Measurements from ENCODE around the gene RASL11B. TPM values are rescaled to one million over a fixed set of nuclear protein-coding genes. Genes with fewer than 3 reads are reported as not detected.

The RASL11B gene
- total and polyA plus RNA-seq, 2 donors (not counting 3 experiments of a cell fraction or from before 2014, with no cell fraction given): 0.83 TPM; not detected in 1

- TF ChIP-seq FOS (IDR thresholded peaks at IDR 0.05; ENCODE audit: borderline replicate concordance, insufficient read depth, low read length) (no peak), EZH2 (IDR thresholded peaks at IDR 0.05; ENCODE audit: borderline replicate concordance, low read depth, low read length, severe bottlenecking) (no peak), GATA2 (IDR thresholded peaks at IDR 0.05; ENCODE audit: insufficient read depth, insufficient read length, low read depth, low read length) (no peak), MAX (IDR thresholded peaks at IDR 0.05; ENCODE audit: insufficient read depth, insufficient read length) (no peak), CTCF (IDR thresholded peaks at IDR 0.05; ENCODE audit: extremely low read depth in 1 of 2, insufficient read depth in 1 of 2, low read depth in 1 of 2, low read length in 2 of 2) (no peak), JUN (IDR thresholded peaks at IDR 0.05; ENCODE audit: borderline replicate concordance, insufficient read depth, insufficient read length, low read depth) (no peak), POLR2A (IDR thresholded peaks at IDR 0.05; ENCODE audit: low read depth, low read length) (no peak), POLR2AphosphoS5 (IDR thresholded peaks at IDR 0.05; ENCODE audit: insufficient read depth, low read depth, low read length) (no peak), MYC (IDR thresholded peaks at IDR 0.05; ENCODE audit: low read depth, low read length) (no peak)
- DNase-seq (ENCODE audit: low read depth, low spot score): no peak
- BruUV-seq (replicated peaks): no TSS peak
- FAIRE-seq: no peak
- Histone ChIP-seq H2AFZ (ENCODE audit: low read depth, low read length) (no peak overlapping the region), H3K9me1 (replicated peaks; ENCODE audit: control insufficient read depth, extremely low read depth, insufficient read depth, low read length) (no peaks in the 10 kb centered on the region), H3K27me3 (ENCODE audit: control insufficient read depth in 2 of 2, insufficient read depth in 2 of 2, low read length in 2 of 2) (peaks cover 2 to 23% of the 10 kb centered on the region in 2 experiments), H4K20me1 (replicated peaks; ENCODE audit: control insufficient read depth, extremely low read depth, insufficient read depth, low read length) (no peaks in the 10 kb centered on the region), H3K79me2 (ENCODE audit: control insufficient read depth, insufficient read depth, low read length) (no peaks in the 10 kb centered on the region), H3K36me3 (ENCODE audit: control insufficient read depth in 2 of 2, extremely low read depth in 1 of 2, insufficient read depth in 2 of 2, low read length in 2 of 2) (no peaks in the 10 kb centered on the region), H3K27ac (ENCODE audit: insufficient read depth, low read depth, low read length) (no peak overlapping the region), H3K4me1 (ENCODE audit: control insufficient read depth, extremely low read depth, insufficient read depth, low read length) (no peaks in the 10 kb centered on the region), H3K9ac (replicated peaks; ENCODE audit: extremely low read depth, insufficient read depth, low read length) (no peak overlapping the region), H3K4me2 (ENCODE audit: insufficient read depth, low read length) (no peak overlapping the region), H3K9me3 (replicated peaks; ENCODE audit: control insufficient read depth, insufficient read depth, low read length) (no peaks in the 10 kb centered on the region), H3K4me3 (replicated peaks in 1 of 3; ENCODE audit: insufficient read depth in 1 of 3, low read depth in 1 of 3, low read length in 3 of 3) (no peak overlapping the region)
- intact Hi-C loops (cut with micrococcal nuclease): no loop called here
- POLR2A ChIA-PET: no interaction called here
- dilution Hi-C loops (cut with MboI; ENCODE audit: extremely low pct_ligation_motif_present, low sequenced_read_pairs): no loop called here
- CTCF ChIA-PET: no interaction called here
These were observed 23.2 kb upstream of the RASL11B start for GRCh38 chr4:52838729-52839586.
